Astrocyte (in vitro differentiated cells and primary cell): ENCODE results near the gene PARP6. TPM values are rescaled to one million over a fixed set of nuclear protein-coding genes. Genes with fewer than 3 reads are reported as not detected.

ENCODE experiments used
- DNase-seq: peaks from one replicate; pipeline ENCODE4 v3.0.0-alpha.2; 2010; ENCODE audit warnings: low read depth
- FAIRE-seq: peaks from 2 replicates; lab custom pipeline; 2011; peaks lifted over from hg19 to GRCh38; lab: Jason Lieb, UNC
- H2AFZ ChIP-seq: 2 replicates; pipeline ENCODE4 v1.6.0; 2012; ENCODE audit warnings: low read depth, low read length, inconsistent platforms
- H3K27ac ChIP-seq: 2 replicates; pipeline ENCODE4 v1.5.1; 2011; ENCODE audit warnings: low read depth, low read length, inconsistent platforms
- H3K27me3 ChIP-seq: 2 replicates; pipeline ENCODE4 v1.6.0; 2011; ENCODE audit warnings: low read length, inconsistent platforms; ENCODE audit not compliant: insufficient read depth
- H3K36me3 ChIP-seq: 2 replicates; pipeline ENCODE4 v1.5.1; 2011; ENCODE audit warnings: low read length, inconsistent platforms; ENCODE audit not compliant: insufficient read depth
- H3K4me1 ChIP-seq: 2 replicates; pipeline ENCODE4 v1.5.1; 2011; ENCODE audit warnings: low read length, inconsistent platforms; ENCODE audit not compliant: insufficient read depth
- H3K4me2 ChIP-seq: 2 replicates; pipeline ENCODE4 v1.6.0; 2012; ENCODE audit warnings: low read length, inconsistent platforms
- H3K4me3 ChIP-seq: 2 replicates; pipeline ENCODE4 v1.5.1; 2011; ENCODE audit warnings: low read depth, mild to moderate bottlenecking, low read length, inconsistent platforms; ENCODE audit not compliant: insufficient read depth
- H3K79me2 ChIP-seq: 2 replicates; pipeline ENCODE4 v1.6.0; 2012; ENCODE audit warnings: mild to moderate bottlenecking, low read length, inconsistent platforms; ENCODE audit not compliant: insufficient read depth
- H3K9ac ChIP-seq: 2 replicates; pipeline ENCODE4 v1.6.0; 2012; ENCODE audit warnings: mild to moderate bottlenecking, low read length, inconsistent platforms
- H3K9me3 ChIP-seq: 2 replicates; pipeline ENCODE4 v1.5.1; 2012; ENCODE audit warnings: low read depth, mild to moderate bottlenecking, low read length, inconsistent platforms; ENCODE audit not compliant: insufficient read depth
- H4K20me1 ChIP-seq: 2 replicates; pipeline ENCODE4 v1.6.0; 2012; ENCODE audit warnings: low read length, inconsistent platforms; ENCODE audit not compliant: insufficient read depth
- H3K27ac Mint-ChIP-seq: one replicate; pipeline ENCODE4 v1.8.0; 2021; ENCODE audit warnings: mild to moderate bottlenecking, mixed read lengths; ENCODE audit not compliant: unreplicated experiment
- H3K27me3 Mint-ChIP-seq: one replicate; pipeline ENCODE4 v1.8.0; 2021; ENCODE audit warnings: low read depth, mixed read lengths; ENCODE audit not compliant: unreplicated experiment
- H3K36me3 Mint-ChIP-seq: one replicate; pipeline ENCODE4 v1.8.0; 2021; ENCODE audit warnings: low read depth, mixed read lengths; ENCODE audit not compliant: unreplicated experiment
- H3K4me1 Mint-ChIP-seq: one replicate; pipeline ENCODE4 v1.8.0; 2021; ENCODE audit warnings: low read depth, mixed read lengths; ENCODE audit not compliant: unreplicated experiment
- H3K4me3 Mint-ChIP-seq: one replicate; pipeline ENCODE4 v1.8.0; 2021; ENCODE audit warnings: mild to moderate bottlenecking, moderate library complexity, mixed read lengths; ENCODE audit not compliant: unreplicated experiment
- H3K9me3 Mint-ChIP-seq: one replicate; pipeline ENCODE4 v1.8.0; 2021; ENCODE audit warnings: mild to moderate bottlenecking, mixed read lengths; ENCODE audit not compliant: unreplicated experiment
- CTCF ChIP-seq: IDR thresholded peaks from 2 replicates; pipeline ENCODE4 v1.5.1; 2011; ENCODE audit warnings: low read depth, mild to moderate bottlenecking, inconsistent platforms, low read length, moderate library complexity; ENCODE audit not compliant: insufficient read depth
- EZH2 ChIP-seq: IDR thresholded peaks from 2 replicates; pipeline ENCODE4 v1.6.1; 2012; ENCODE audit warnings: mild to moderate bottlenecking, low read length, inconsistent platforms; ENCODE audit not compliant: insufficient read depth
- total RNA-seq: library from RNA; stranded (reverse); gene quantifications from 2 replicates; pipeline ENCODE4 v1.2.1, GENCODE V29; 2021

Gene PARP6
- total RNA-seq, 1 donor from 2014 or later, result 62.7 TPM

- Mint-ChIP-seq H3K27me3 (no peaks in the 10 kb centered on the region), H3K36me3 (peaks cover 23% of the 10 kb centered on the region), H3K4me3 (no peak overlapping the region), H3K4me1 (peaks cover 24% of the 10 kb centered on the region), H3K9me3 (no peaks in the 10 kb centered on the region), H3K27ac (peak overlapping the region; percentile 80)
- H3K36me3 ChIP-seq, result peaks cover 53% of the 10 kb centered on the region
- no peak overlapping the region for H3K27ac ChIP-seq
- no peak overlapping the region for H2AFZ ChIP-seq
- H3K79me2 ChIP-seq, result peaks cover 19% of the 10 kb centered on the region
- H3K4me3 ChIP-seq, result no peak overlapping the region
- peaks cover 11% of the 10 kb centered on the region for H3K4me1 ChIP-seq
- H3K27me3 ChIP-seq, result no peaks in the 10 kb centered on the region
- peaks cover 67% of the 10 kb centered on the region for H4K20me1 ChIP-seq
- TF ChIP-seq EZH2, result no peak
- no peak for TF ChIP-seq CTCF
- DNase-seq, result no peak
- no peaks in the 10 kb centered on the region for H3K9me3 ChIP-seq
- H3K4me2 ChIP-seq, result peak overlapping the region; percentile 81
- no peak for FAIRE-seq
- no peak overlapping the region for H3K9ac ChIP-seq
Measured at GRCh38 chr15:72198356-72199204, 73.8 kb downstream of the PARP6 start.

GRCh38 chr15:72197460-72198355, 74.6 kb downstream of the PARP6 start, which contains the start of gene GRAMD2A:
Gene GRAMD2A (minus strand): TSS chr15:72197787.
- no peak within 1 kb of the TSS for H3K9ac ChIP-seq
- H3K4me1 ChIP-seq, result peaks cover 7% of the 10 kb centered on the region
- no peak within 1 kb of the TSS for H3K27ac ChIP-seq
- H3K4me2 ChIP-seq, result peak within 1 kb of the TSS; percentile 81
- no peak for FAIRE-seq
- H4K20me1 ChIP-seq, result peaks cover 58% of the 10 kb centered on the region
- no peaks in the 10 kb centered on the region for H3K27me3 Mint-ChIP-seq
- H3K79me2 ChIP-seq, result peaks cover 14% of the 10 kb centered on the region
- H3K36me3 ChIP-seq, result peaks cover 44% of the 10 kb centered on the region
- H3K36me3 Mint-ChIP-seq, result peaks cover 16% of the 10 kb centered on the region
- H3K9me3 ChIP-seq, result no peaks in the 10 kb centered on the region
- peak within 1 kb of the TSS; percentile 64 for H3K4me3 Mint-ChIP-seq
- H3K27me3 ChIP-seq, result no peaks in the 10 kb centered on the region
- H3K4me1 Mint-ChIP-seq, result peaks cover 16% of the 10 kb centered on the region
- H3K4me3 ChIP-seq, result no peak within 1 kb of the TSS
- TF ChIP-seq EZH2, result no peak
- no peak for TF ChIP-seq CTCF
- H3K9me3 Mint-ChIP-seq, result no peaks in the 10 kb centered on the region
- peak within 1 kb of the TSS; percentile 80 for H3K27ac Mint-ChIP-seq
- peak; percentile 21 for DNase-seq
- peak within 1 kb of the TSS; percentile 34 for H2AFZ ChIP-seq
